ENCODE measurements around the gene RSKR. TPM values are rescaled to one million over a fixed set of nuclear protein-coding genes. Genes with fewer than 3 reads are reported as not detected.

The RSKR gene
- total and polyA plus RNA-seq, 9 of the 15 experiments (the other 6 are each of a cell fraction or from before 2014, with no cell fraction given) = 1.4 to 42.3 (median 16.2) TPM

- TF ChIP-seq NONO (IDR thresholded peaks at IDR 0.05; ENCODE audit: low read depth in 2 of 2, low read length in 1 of 2) (no peak), TRIM24 (IDR thresholded peaks at IDR 0.05) (peak; percentile 30 to 43; a peak in 1 of 4 replicates), ZBTB11 (CRISPR knock-in tag; IDR thresholded peaks at IDR 0.05) (peak in 1 of 3 experiments; percentile 55; a peak in 1 of 6 replicates), ZNF79 (CRISPR knock-in tag; IDR thresholded peaks at IDR 0.05; ENCODE audit: low read depth) (0 out of 2 replicates have a peak, but pooled peaks have one; percentile 43), ATF7 (IDR thresholded peaks at IDR 0.05) (peak; percentile 76; the same call in 1 of the 2 replicates), EP400 (IDR thresholded peaks at IDR 0.05) (peak; percentile 53), BACH1 (tag; IDR thresholded peaks at IDR 0.05) (peak; percentile 88; the same call in 1 of the 2 replicates), KDM1A (IDR thresholded peaks at IDR 0.05) (peak; percentile 73 to 79; a peak in 3 of 4 replicates), PTTG1 (tag; IDR thresholded peaks at IDR 0.05; ENCODE audit: low read depth) (peak; percentile 50; the same call in 1 of the 2 replicates), SLC30A9 (CRISPR knock-in tag; IDR thresholded peaks at IDR 0.05) (no peak), THRB (CRISPR knock-in tag; conservative IDR thresholded peaks at IDR 0.05) (peak; percentile 55; the same call in 1 of the 2 replicates), HBP1 (CRISPR knock-in tag; IDR thresholded peaks at IDR 0.05) (peak; percentile 58; the same call in 1 of the 2 replicates), SMAD4 (CRISPR knock-in tag; conservative IDR thresholded peaks at IDR 0.05) (peak; percentile 86)
Observed at GRCh38 chr17:28646039-28646754, 32.2 kb upstream of the RSKR start (continued).

All from K562 (cell line).